ENCODE measurements around the gene CNTLN. TPM values are rescaled to one million over a fixed set of nuclear protein-coding genes. Genes with fewer than 3 reads are reported as not detected.

CNTLN gene
- total RNA-seq, 4 donors from 2014 or later, result 12.6 to 26.2 (median 18.0) TPM

- TF ChIP-seq CTCF (IDR thresholded peaks at IDR 0.05; ENCODE audit: low read depth), result no peak
Measured at GRCh38 chr9:17225407-17225806, 90.6 kb downstream of the CNTLN start.

GRCh38 chr9:17229945-17230560, 95.2 kb downstream of the CNTLN start:
- TF ChIP-seq CTCF (IDR thresholded peaks at IDR 0.05; ENCODE audit: low read depth), result no peak

GRCh38 chr9:17230646-17231045, 95.8 kb downstream of the CNTLN start:
- no peak for TF ChIP-seq CTCF (IDR thresholded peaks at IDR 0.05; ENCODE audit: low read depth)

- no peak for TF ChIP-seq CTCF (IDR thresholded peaks at IDR 0.05; ENCODE audit: low read depth)
Measured at GRCh38 chr9:17236147-17236546, 101.3 kb downstream of the CNTLN start.

- no peak for TF ChIP-seq CTCF (IDR thresholded peaks at IDR 0.05; ENCODE audit: low read depth)
Measured at GRCh38 chr9:17246770-17247169, 111.9 kb downstream of the CNTLN start.

- TF ChIP-seq CTCF (IDR thresholded peaks at IDR 0.05; ENCODE audit: low read depth), result no peak
Measured at GRCh38 chr9:17251100-17251499, 116.3 kb downstream of the CNTLN start.

- TF ChIP-seq CTCF (IDR thresholded peaks at IDR 0.05; ENCODE audit: low read depth), result no peak
Measured at GRCh38 chr9:17269799-17270198, 135.0 kb downstream of the CNTLN start.
